K562 (cell line): ENCODE data around the gene USF2. TPM values are rescaled to one million over a fixed set of nuclear protein-coding genes. Genes with fewer than 3 reads are reported as not detected.

Source experiments
- EWSR1 ChIP-seq: fragments of 450-650 bp; IDR thresholded peaks from 2 replicates; pipeline ENCODE4 v1.6.1; 2018; ENCODE audit warnings: borderline replicate concordance, mild to moderate bottlenecking, low read depth, moderate library complexity; ENCODE audit not compliant: partially characterized antibody
- HLTF ChIP-seq: fragments of 450-650 bp; IDR thresholded peaks from 2 replicates; pipeline ENCODE4 v1.6.1; 2016
- NR4A1 ChIP-seq, 2 experiments: fragments of 250-450 bp in 1 of 2; fragments of 450-650 bp in 1 of 2; sonication (Bioruptor Pico) in 1 of 2; IDR thresholded peaks; 2 replicates each; pipeline versions ENCODE4 v1.4.0 to v1.6.1; 2016 to 2020; ENCODE audit warnings: mild to moderate bottlenecking in 2 of 2, missing compliant biosample characterization in 1 of 2, missing genetic modification characterization in 1 of 2, moderate library complexity in 1 of 2
- PHTF2 ChIP-seq: fragments of 250-450 bp; sonication (Bioruptor Pico); IDR thresholded peaks from 2 replicates; pipeline ENCODE4 v1.5.0; 2021; ENCODE audit warnings: mild to moderate bottlenecking
- RBBP5 ChIP-seq: fragments of 200-600 bp; sonication (generic); IDR thresholded peaks from 2 replicates; pipeline ENCODE4 v1.6.1; 2012; ENCODE audit warnings: borderline replicate concordance, mild to moderate bottlenecking, low read length, control low read depth, inconsistent platforms; ENCODE audit not compliant: insufficient read depth, poor library complexity, severe bottlenecking
- SMAD4 ChIP-seq: fragments of 250-450 bp; sonication (Bioruptor Pico); conservative IDR thresholded peaks from 2 replicates; pipeline ENCODE4 v1.8.0; 2021; ENCODE audit warnings: inconsistent platforms, mild to moderate bottlenecking, moderate library complexity
- ZBED1 ChIP-seq: IDR thresholded peaks from 2 replicates; pipeline ENCODE4 v1.6.1; 2014
- ZFPM2 ChIP-seq: fragments of 250-450 bp; sonication (Bioruptor Pico); IDR thresholded peaks from 2 replicates; pipeline ENCODE4 v1.5.1; 2022; ENCODE audit warnings: mild to moderate bottlenecking
- ZNF12 ChIP-seq: sonication (generic); formaldehyde crosslinking; IDR thresholded peaks from 2 replicates; pipeline ENCODE4 v1.4.0; 2020; ENCODE audit warnings: mild to moderate bottlenecking, missing genetic modification reagents
- ZNF41 ChIP-seq: fragments of 250-450 bp; sonication (Bioruptor Pico); conservative IDR thresholded peaks from 2 replicates; pipeline ENCODE4 v1.4.0; 2020; ENCODE audit warnings: mild to moderate bottlenecking
- polyA plus RNA-seq, 8 experiments: library from polyadenylated mRNA; depleted of rRNA in 4 of 8; stranded (reverse) in 5 of 8; unstranded in 3 of 8; fragments of >200 nt; fragmentation: Nextera tagmentation in 2 of 8; fragmentation: Illumina TruSeq in 1 of 8; extraction: Ambion mirVana in 2 of 8; extraction: Trizol in 1 of 8; gene quantifications; 2 replicates each; pipeline versions ENCODE4 v1.2.1 to v1.2.3, GENCODE V29; 2011 to 2014; ENCODE audit warnings: inconsistent platforms in 1 of 8, missing spikeins in 1 of 8
- total RNA-seq, 7 experiments: library from RNA; depleted of rRNA in 6 of 7; stranded (reverse); fragments of >200 nt in 6 of 7; fragmentation: Illumina TruSeq in 2 of 7; extraction: Trizol in 2 of 7; gene quantifications; 2 replicates each; pipeline versions ENCODE4 v1.2.1 to v1.2.3, GENCODE V29; 2011 to 2021; ENCODE audit warnings: low replicate concordance in 1 of 7
- TF ChIP-seq, protein P1 (sequence below), 2 experiments: fragments of 450-650 bp; formaldehyde crosslinking in 1 of 2; IDR thresholded peaks; 2 replicates each; pipeline versions ENCODE4 v1.4.0 to v1.6.1; 2014 to 2020; ENCODE audit warnings: mild to moderate bottlenecking in 2 of 2, borderline replicate concordance in 1 of 2, low read depth in 1 of 2
- TF ChIP-seq, protein P2 (sequence below): fragments of 450-650 bp; IDR thresholded peaks from 2 replicates; pipeline ENCODE4 v1.6.1; 2016; ENCODE audit warnings: borderline replicate concordance
- TF ChIP-seq, protein P3 (sequence below), 2 experiments: fragments of 450-650 bp; IDR thresholded peaks; 2 replicates each; pipeline ENCODE4 v1.6.1; 2016
- TF ChIP-seq, protein P4 (sequence below): sonication (generic); formaldehyde crosslinking; IDR thresholded peaks from 2 replicates; pipeline ENCODE4 v1.8.0; 2022; ENCODE audit warnings: mild to moderate bottlenecking, missing genetic modification reagents, borderline replicate concordance

Gene USF2
- total and polyA plus RNA-seq, 9 of the 15 experiments (the other 6 are each of a cell fraction or from before 2014, with no cell fraction given), result 0.27 to 93.7 (median 58.4) TPM

DNA sequence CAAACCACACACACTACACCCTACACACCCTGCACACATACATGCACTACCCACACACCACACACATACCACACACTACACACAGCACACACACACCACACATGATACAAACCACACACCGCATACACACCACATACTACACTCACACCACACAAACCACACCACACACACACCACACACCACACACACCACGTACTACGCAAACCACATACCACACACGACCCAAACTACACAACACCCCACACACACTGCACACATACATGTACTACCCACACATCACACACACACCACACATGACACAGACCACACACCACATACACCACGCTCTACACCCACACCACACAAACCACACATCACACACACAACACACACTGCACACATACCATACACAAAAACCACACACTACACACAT, 29.8 kb downstream of the USF2 start (continued):
- TF ChIP-seq, protein P1, sequence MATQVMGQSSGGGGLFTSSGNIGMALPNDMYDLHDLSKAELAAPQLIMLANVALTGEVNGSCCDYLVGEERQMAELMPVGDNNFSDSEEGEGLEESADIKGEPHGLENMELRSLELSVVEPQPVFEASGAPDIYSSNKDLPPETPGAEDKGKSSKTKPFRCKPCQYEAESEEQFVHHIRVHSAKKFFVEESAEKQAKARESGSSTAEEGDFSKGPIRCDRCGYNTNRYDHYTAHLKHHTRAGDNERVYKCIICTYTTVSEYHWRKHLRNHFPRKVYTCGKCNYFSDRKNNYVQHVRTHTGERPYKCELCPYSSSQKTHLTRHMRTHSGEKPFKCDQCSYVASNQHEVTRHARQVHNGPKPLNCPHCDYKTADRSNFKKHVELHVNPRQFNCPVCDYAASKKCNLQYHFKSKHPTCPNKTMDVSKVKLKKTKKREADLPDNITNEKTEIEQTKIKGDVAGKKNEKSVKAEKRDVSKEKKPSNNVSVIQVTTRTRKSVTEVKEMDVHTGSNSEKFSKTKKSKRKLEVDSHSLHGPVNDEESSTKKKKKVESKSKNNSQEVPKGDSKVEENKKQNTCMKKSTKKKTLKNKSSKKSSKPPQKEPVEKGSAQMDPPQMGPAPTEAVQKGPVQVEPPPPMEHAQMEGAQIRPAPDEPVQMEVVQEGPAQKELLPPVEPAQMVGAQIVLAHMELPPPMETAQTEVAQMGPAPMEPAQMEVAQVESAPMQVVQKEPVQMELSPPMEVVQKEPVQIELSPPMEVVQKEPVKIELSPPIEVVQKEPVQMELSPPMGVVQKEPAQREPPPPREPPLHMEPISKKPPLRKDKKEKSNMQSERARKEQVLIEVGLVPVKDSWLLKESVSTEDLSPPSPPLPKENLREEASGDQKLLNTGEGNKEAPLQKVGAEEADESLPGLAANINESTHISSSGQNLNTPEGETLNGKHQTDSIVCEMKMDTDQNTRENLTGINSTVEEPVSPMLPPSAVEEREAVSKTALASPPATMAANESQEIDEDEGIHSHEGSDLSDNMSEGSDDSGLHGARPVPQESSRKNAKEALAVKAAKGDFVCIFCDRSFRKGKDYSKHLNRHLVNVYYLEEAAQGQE (IDR thresholded peaks at IDR 0.05; ENCODE audit: borderline replicate concordance), result no peak
- TF ChIP-seq, protein P1 (CRISPR knock-in tag; IDR thresholded peaks at IDR 0.05; ENCODE audit: low read depth), result no peak
- TF ChIP-seq, protein P2, sequence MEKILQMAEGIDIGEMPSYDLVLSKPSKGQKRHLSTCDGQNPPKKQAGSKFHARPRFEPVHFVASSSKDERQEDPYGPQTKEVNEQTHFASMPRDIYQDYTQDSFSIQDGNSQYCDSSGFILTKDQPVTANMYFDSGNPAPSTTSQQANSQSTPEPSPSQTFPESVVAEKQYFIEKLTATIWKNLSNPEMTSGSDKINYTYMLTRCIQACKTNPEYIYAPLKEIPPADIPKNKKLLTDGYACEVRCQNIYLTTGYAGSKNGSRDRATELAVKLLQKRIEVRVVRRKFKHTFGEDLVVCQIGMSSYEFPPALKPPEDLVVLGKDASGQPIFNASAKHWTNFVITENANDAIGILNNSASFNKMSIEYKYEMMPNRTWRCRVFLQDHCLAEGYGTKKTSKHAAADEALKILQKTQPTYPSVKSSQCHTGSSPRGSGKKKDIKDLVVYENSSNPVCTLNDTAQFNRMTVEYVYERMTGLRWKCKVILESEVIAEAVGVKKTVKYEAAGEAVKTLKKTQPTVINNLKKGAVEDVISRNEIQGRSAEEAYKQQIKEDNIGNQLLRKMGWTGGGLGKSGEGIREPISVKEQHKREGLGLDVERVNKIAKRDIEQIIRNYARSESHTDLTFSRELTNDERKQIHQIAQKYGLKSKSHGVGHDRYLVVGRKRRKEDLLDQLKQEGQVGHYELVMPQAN, result peak; percentile 43; the same call in 1 of the 2 replicates
- no peak for TF ChIP-seq ZNF12
- TF ChIP-seq HLTF, result no peak
- no peak for TF ChIP-seq ZNF41 (CRISPR knock-in tag)
- TF ChIP-seq NR4A1 (CRISPR knock-in tag; IDR thresholded peaks at IDR 0.05), result no peak
- TF ChIP-seq NR4A1 (tag; IDR thresholded peaks at IDR 0.05), result no peak
- TF ChIP-seq ZBED1, result no peak
- TF ChIP-seq RBBP5, result no peak
- TF ChIP-seq ZFPM2 (CRISPR knock-in tag), result no peak
- TF ChIP-seq EWSR1, result no peak
- TF ChIP-seq, protein P3, sequence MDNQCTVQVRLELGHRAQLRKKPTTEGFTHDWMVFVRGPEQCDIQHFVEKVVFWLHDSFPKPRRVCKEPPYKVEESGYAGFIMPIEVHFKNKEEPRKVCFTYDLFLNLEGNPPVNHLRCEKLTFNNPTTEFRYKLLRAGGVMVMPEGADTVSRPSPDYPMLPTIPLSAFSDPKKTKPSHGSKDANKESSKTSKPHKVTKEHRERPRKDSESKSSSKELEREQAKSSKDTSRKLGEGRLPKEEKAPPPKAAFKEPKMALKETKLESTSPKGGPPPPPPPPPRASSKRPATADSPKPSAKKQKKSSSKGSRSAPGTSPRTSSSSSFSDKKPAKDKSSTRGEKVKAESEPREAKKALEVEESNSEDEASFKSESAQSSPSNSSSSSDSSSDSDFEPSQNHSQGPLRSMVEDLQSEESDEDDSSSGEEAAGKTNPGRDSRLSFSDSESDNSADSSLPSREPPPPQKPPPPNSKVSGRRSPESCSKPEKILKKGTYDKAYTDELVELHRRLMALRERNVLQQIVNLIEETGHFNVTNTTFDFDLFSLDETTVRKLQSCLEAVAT (IDR thresholded peaks at IDR 0.05), result peak; percentile 42 to 72; a peak in 1 of 4 replicates
- TF ChIP-seq SMAD4 (CRISPR knock-in tag), result no peak
- TF ChIP-seq, protein P4, sequence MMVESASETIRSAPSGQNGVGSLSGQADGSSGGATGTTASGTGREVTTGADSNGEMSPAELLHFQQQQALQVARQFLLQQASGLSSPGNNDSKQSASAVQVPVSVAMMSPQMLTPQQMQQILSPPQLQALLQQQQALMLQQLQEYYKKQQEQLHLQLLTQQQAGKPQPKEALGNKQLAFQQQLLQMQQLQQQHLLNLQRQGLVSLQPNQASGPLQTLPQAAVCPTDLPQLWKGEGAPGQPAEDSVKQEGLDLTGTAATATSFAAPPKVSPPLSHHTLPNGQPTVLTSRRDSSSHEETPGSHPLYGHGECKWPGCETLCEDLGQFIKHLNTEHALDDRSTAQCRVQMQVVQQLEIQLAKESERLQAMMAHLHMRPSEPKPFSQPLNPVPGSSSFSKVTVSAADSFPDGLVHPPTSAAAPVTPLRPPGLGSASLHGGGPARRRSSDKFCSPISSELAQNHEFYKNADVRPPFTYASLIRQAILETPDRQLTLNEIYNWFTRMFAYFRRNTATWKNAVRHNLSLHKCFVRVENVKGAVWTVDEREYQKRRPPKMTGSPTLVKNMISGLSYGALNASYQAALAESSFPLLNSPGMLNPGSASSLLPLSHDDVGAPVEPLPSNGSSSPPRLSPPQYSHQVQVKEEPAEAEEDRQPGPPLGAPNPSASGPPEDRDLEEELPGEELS (CRISPR knock-in tag), result no peak
- TF ChIP-seq PHTF2 (CRISPR knock-in tag), result no peak
